ENCODE data around the gene MFGE8.

- no peak for TF ChIP-seq CTCF (conservative IDR thresholded peaks at IDR 0.05; ENCODE audit: low read depth, low read length)
- TF ChIP-seq EZH2 (IDR thresholded peaks at IDR 0.05; ENCODE audit: borderline replicate concordance, low read depth, low read length, poor library complexity, severe bottlenecking): no peak
These were observed 25.8 kb upstream of the MFGE8 start for GRCh38 chr15:88938802-88939485.

All from A673 (cell line).